PC-9 (cell line): Measurements from ENCODE around the gene PRKG1.

ENCODE experiments used
- EZH2 ChIP-seq: fragments of 200-600 bp; sonication (generic); IDR thresholded peaks from 2 replicates; pipeline ENCODE4 v1.8.0; 2017; ENCODE audit warnings: antibody characterized with exemption, low read depth
- TF ChIP-seq, protein P1 (sequence below): fragments of 200-600 bp; sonication (generic); conservative IDR thresholded peaks from 2 replicates; pipeline ENCODE4 v1.6.1; 2017; ENCODE audit warnings: mixed run types, antibody characterized with exemption, mild to moderate bottlenecking, moderate library complexity

DNA sequence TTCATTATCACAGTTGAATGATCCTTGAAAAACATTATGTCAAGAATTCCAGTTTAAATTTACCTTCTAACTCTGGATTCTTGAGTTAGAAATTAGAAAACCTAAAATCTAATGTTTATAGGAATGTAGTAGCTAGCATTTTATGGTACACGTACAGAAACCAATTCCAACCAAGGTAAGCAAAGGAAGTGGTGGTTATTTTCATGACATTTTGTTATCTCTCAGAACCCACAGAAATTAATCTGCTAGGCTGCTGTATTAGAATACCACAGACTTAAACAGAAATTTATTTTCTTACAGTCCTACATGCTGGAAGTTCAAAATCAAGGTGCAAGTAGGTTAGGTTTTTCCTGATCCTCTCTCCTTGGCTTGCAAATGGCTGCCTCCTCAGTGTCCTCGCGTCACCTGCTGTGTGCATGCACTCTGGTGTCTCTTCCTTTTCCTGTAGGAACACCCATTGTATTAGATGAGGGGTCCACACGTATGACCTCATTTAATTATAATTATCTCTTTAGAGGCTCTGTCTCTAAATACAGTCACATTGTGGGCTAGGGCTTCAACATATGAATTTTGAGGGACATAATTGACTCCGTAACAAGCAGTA, 633.6 kb downstream of the PRKG1 start:
- TF ChIP-seq, protein P1, sequence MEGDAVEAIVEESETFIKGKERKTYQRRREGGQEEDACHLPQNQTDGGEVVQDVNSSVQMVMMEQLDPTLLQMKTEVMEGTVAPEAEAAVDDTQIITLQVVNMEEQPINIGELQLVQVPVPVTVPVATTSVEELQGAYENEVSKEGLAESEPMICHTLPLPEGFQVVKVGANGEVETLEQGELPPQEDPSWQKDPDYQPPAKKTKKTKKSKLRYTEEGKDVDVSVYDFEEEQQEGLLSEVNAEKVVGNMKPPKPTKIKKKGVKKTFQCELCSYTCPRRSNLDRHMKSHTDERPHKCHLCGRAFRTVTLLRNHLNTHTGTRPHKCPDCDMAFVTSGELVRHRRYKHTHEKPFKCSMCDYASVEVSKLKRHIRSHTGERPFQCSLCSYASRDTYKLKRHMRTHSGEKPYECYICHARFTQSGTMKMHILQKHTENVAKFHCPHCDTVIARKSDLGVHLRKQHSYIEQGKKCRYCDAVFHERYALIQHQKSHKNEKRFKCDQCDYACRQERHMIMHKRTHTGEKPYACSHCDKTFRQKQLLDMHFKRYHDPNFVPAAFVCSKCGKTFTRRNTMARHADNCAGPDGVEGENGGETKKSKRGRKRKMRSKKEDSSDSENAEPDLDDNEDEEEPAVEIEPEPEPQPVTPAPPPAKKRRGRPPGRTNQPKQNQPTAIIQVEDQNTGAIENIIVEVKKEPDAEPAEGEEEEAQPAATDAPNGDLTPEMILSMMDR, result no peak
- no peak for TF ChIP-seq EZH2
